ENCODE measurements around the gene LRRC17.

LRRC17 gene, protein sequence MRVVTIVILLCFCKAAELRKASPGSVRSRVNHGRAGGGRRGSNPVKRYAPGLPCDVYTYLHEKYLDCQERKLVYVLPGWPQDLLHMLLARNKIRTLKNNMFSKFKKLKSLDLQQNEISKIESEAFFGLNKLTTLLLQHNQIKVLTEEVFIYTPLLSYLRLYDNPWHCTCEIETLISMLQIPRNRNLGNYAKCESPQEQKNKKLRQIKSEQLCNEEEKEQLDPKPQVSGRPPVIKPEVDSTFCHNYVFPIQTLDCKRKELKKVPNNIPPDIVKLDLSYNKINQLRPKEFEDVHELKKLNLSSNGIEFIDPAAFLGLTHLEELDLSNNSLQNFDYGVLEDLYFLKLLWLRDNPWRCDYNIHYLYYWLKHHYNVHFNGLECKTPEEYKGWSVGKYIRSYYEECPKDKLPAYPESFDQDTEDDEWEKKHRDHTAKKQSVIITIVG

DNA sequence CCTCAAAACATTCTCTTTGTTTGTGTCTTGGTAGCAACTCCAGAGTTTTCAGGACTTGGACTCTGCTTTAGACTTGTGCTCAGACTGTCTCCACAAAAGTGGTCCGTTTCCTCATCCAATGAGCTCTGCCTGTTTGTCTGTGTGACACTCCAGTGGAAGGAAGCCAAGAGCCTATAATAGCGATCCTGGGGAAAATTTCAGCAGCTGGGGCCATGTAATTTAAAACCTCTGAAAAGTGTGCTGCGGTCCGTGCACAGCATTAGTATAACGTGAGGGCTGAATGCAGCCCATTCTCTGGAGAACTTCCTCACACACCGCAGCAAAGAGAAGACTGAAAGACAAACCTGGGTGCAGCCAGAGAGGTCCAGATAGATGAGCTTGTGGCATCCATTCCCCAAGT lies at the start of gene LRRC17:
Gene LRRC17 (plus strand): TSS at position 259 of the 400 bp plus-strand sequence. CDS start 20,914 bp downstream, outside the sequence.
- Mint-ChIP-seq H3K9me3 (no peaks in the 10 kb centered on the region), H3K4me1 (no peaks in the 10 kb centered on the region), H3K27me3 (peaks cover 32% of the 10 kb centered on the region), H3K36me3 (ENCODE audit: insufficient read depth) (no peaks in the 10 kb centered on the region), H3K27ac (ENCODE audit: low read depth) (no peak within 1 kb of the TSS), H3K4me3 (no peak within 1 kb of the TSS)
- no peak for ATAC-seq (replicated peaks; ENCODE audit: extremely low read depth, poor library complexity, severe bottlenecking)
- DNase-seq (ENCODE audit: low spot score in 2 of 2) = no peak

DNA sequence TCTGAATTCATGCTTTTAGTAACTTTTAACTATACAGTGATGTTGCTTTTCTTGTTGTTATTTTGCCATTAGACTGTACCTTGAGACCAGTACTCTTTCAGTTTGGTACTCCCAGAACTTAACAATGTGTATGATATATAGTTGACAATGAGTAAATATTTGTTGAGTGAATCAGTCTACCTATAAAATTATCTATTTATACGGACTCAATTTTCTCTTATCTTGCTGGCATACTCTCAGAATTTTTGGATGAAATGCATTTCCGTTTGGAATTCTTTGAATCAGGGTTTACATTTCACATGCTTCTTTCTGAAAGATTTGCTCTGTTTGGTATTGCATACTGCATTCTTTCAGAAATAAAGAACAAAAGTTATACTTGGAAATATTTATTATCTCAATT lies 47.8 kb upstream of the LRRC17 start:
- no peaks in the 10 kb centered on the region for H3K9me3 Mint-ChIP-seq
- no peaks in the 10 kb centered on the region for H3K4me1 Mint-ChIP-seq
- no peak overlapping the region for H3K27ac Mint-ChIP-seq (ENCODE audit: low read depth)
- H3K27me3 Mint-ChIP-seq = no peaks in the 10 kb centered on the region
- no peaks in the 10 kb centered on the region for H3K36me3 Mint-ChIP-seq (ENCODE audit: insufficient read depth)
- ATAC-seq (replicated peaks; ENCODE audit: extremely low read depth, poor library complexity, severe bottlenecking) (no peak), DNase-seq (ENCODE audit: low spot score in 2 of 2) (no peak)
- H3K4me3 Mint-ChIP-seq = no peak overlapping the region

DNA sequence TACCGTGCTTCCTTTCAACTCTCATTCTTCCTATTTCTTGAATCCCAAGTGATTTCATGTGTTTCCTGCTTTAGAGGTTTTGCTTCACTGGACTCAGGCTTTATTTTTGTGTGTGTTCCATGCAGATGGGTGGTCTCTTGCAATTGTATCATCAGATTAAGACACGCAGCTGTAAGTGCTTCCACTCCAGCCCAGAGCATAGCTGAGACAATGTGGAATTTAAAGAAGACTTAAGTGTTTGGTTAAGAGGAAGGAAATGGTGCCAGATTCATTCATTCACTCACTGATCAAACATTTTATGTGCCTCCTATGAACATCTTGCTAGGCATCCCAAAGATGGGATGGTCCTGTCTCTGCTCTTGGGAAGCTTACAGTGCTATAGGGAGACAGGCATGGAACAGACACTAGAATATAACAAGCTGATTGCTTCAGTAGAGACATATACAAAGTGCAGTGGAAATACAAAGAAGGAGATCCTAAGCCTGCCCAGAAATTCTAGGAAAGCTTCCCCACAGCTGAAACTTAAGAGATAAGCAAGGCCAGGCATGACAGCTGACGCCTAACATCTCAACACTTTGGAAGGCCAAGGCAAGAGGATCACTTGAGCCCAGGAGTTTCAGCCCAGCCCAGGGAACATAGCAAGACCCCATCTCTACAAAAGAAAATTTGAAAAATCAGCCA lies 46.1 kb upstream of the LRRC17 start:
- Mint-ChIP-seq H3K27me3 (no peaks in the 10 kb centered on the region), H3K36me3 (ENCODE audit: insufficient read depth) (no peaks in the 10 kb centered on the region), H3K9me3 (no peaks in the 10 kb centered on the region), H3K27ac (ENCODE audit: low read depth) (no peak overlapping the region), H3K4me1 (no peaks in the 10 kb centered on the region), H3K4me3 (no peak overlapping the region)
- DNase-seq (ENCODE audit: low spot score in 2 of 2) (no peak), ATAC-seq (replicated peaks; ENCODE audit: extremely low read depth, poor library complexity, severe bottlenecking) (no peak)

DNA sequence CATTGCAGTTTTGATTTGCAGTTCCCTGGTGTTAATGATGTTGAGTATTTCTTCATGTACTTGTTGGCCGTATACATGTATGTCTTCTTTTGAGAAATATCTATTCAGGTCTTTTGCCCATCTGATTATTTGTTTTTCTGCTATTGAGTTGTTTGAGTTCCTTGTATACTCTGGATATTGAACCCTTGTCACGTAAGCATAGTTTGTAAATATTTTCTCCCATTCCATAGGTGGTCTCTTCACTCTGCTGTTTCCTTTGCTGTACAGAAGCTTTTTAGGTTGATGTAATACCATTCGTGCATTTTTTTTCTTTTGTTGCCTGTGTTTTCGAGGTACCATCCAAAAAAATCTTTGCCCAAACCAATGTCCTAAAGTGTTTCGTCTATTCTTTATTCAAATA lies 43.6 kb upstream of the LRRC17 start:
- DNase-seq (ENCODE audit: low spot score in 2 of 2) (no peak), ATAC-seq (replicated peaks; ENCODE audit: extremely low read depth, poor library complexity, severe bottlenecking) (no peak)
- Mint-ChIP-seq H3K36me3 (ENCODE audit: insufficient read depth) (no peaks in the 10 kb centered on the region), H3K9me3 (no peaks in the 10 kb centered on the region), H3K4me3 (no peak overlapping the region), H3K4me1 (peaks cover 6% of the 10 kb centered on the region), H3K27me3 (no peaks in the 10 kb centered on the region), H3K27ac (ENCODE audit: low read depth) (no peak overlapping the region)

DNA sequence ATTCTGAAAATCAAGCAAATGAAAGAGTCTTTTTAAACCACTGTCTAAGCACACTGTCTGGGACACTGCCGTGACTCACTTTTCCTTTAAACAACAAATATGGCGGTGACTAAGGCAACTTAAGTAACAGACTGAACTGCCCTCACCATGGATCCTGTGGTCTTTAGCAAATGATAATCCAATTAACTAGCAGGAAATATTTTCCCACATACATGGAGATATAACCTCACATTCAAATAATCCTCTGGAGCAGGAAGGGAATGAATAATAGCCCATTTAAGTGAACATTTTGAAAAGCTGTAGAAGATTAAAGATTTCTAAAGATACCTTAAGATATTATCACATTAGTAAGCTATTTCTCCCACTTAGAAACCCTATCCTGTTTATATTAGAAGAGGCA lies 40.3 kb upstream of the LRRC17 start:
- DNase-seq (ENCODE audit: low spot score in 2 of 2) (no peak), ATAC-seq (replicated peaks; ENCODE audit: extremely low read depth, poor library complexity, severe bottlenecking) (no peak)
- H3K9me3 Mint-ChIP-seq = no peaks in the 10 kb centered on the region
- H3K4me3 Mint-ChIP-seq = no peak overlapping the region
- H3K4me1 Mint-ChIP-seq = peaks cover 6% of the 10 kb centered on the region
- no peaks in the 10 kb centered on the region for H3K36me3 Mint-ChIP-seq (ENCODE audit: insufficient read depth)
- no peak overlapping the region for H3K27ac Mint-ChIP-seq (ENCODE audit: low read depth)
- H3K27me3 Mint-ChIP-seq = no peaks in the 10 kb centered on the region

DNA sequence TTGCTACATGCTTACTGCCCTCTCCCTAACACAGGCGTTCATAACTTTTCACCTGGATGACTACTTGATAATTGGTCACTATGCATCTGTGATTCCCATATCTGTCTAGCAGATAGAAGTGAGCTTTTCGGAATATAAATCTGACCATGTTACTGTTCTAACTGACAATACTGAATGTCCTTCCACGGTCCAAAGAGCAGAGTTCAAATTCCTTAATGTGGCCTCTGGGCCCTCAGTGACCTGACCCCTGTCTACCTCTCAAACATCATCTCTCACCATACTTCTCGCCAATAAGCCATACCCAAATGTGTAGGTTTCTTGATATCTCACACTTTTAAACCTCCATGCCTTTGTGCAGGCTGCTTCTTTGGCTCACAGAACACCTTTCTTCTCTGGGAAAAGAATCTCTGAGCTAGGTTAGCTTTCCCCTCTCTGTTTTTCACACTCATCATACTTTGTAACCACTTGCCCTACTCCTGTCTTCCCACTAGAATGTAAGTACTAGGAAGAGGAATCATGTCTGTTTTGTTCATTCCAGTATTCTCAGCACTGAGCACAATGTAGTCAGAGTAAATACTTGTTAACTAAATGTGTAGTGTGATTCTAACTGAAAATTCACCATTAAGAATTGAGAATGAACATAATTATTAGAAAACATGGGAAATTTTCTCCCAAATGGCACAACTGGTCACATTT lies 39.2 kb upstream of the LRRC17 start:
- DNase-seq (ENCODE audit: low spot score in 2 of 2) (no peak), ATAC-seq (replicated peaks; ENCODE audit: extremely low read depth, poor library complexity, severe bottlenecking) (no peak)
- Mint-ChIP-seq H3K27ac (ENCODE audit: low read depth) (no peak overlapping the region), H3K27me3 (no peaks in the 10 kb centered on the region), H3K4me3 (no peak overlapping the region), H3K9me3 (no peaks in the 10 kb centered on the region), H3K36me3 (ENCODE audit: insufficient read depth) (no peaks in the 10 kb centered on the region), H3K4me1 (peaks cover 6% of the 10 kb centered on the region)

DNA sequence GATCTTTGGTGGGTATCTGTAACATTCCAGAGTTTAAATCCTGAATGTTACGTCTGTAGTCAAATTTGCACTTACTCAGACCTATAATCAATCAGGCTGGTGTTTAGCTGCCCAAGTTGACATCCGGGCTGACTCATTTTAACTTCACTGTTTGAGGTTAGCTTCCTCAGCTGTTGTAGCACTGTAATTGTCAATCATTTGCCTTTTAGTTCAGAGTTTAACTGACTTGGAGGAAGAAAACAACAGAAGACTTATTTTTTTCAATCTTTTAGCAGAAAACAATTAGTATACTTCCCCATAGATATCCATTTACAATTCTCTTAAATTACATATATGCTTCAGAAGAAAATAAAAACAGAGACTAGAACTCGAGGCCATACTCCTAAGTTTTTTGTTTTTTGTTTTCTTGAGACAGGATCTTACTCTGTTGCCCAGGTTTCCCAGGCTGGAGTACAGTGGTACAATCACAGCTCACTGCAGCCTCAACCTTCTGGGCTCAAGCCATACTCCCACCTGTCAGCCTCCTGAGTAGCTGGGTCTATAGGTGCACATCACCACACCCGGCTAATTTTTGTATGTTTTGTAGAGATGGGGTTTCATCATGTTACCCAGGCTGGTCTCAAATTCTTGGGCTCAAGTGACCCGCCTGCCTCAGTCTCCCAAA lies 38.5 kb upstream of the LRRC17 start:
- DNase-seq (ENCODE audit: low spot score in 2 of 2) (no peak), ATAC-seq (replicated peaks; ENCODE audit: extremely low read depth, poor library complexity, severe bottlenecking) (no peak)
- Mint-ChIP-seq H3K4me1 (peaks cover 6% of the 10 kb centered on the region), H3K27me3 (no peaks in the 10 kb centered on the region), H3K27ac (ENCODE audit: low read depth) (no peak overlapping the region), H3K4me3 (no peak overlapping the region), H3K36me3 (ENCODE audit: insufficient read depth) (no peaks in the 10 kb centered on the region), H3K9me3 (no peaks in the 10 kb centered on the region)

DNA sequence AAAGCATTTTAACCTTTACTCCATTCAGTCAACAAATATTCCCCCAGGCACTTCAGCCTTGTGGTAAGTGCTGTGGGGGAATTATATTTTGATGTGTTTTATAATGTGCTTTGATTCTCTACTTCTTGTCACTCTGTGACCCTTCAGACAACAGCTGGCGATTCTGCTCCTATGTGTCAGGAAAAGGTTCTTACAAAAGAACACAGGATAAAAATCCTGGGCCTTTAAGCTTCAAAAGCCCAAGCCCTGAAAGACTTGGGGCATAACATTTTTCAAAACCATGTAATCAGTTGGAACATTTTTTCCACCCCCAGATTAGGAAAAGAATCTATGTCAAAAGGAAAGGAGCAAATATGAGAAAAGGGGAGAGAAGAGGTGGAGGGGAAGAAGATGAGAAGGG lies 37.8 kb upstream of the LRRC17 start:
- no peak overlapping the region for H3K27ac Mint-ChIP-seq (ENCODE audit: low read depth)
- H3K36me3 Mint-ChIP-seq (ENCODE audit: insufficient read depth) = no peaks in the 10 kb centered on the region
- no peaks in the 10 kb centered on the region for H3K27me3 Mint-ChIP-seq
- H3K4me3 Mint-ChIP-seq = no peak overlapping the region
- H3K4me1 Mint-ChIP-seq = peaks cover 6% of the 10 kb centered on the region
- ATAC-seq (replicated peaks; ENCODE audit: extremely low read depth, poor library complexity, severe bottlenecking) (no peak), DNase-seq (ENCODE audit: low spot score in 2 of 2) (no peak)
- no peaks in the 10 kb centered on the region for H3K9me3 Mint-ChIP-seq

DNA sequence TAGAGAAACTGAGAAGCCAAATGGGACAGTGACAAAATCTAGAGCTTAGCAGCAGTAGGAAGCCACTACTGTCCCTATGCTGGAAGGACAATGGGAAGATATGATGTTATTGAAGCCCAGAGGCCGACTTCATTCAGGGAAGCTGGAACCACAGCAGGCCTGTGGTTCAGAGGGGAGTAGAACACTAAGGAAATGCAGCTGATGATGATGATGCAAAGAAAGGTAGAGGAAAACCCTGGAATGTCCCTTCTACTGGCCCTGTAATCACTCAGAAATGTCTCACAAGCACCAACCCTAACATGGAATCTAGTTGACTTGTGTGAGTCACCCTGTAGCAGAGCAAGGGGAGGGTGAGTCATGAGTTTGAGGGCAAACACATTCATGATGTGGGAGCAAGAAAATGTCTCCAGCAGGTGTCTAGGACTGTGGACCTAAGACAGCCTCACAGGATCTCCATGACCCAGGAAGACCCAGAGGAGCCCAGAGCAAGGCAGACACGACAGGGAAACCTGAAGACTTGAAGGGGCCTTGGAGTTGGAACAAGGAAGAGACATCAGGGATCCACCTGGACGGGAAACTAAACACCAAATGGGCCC lies 37.0 kb upstream of the LRRC17 start:
- H3K4me3 Mint-ChIP-seq = no peak overlapping the region
- H3K4me1 Mint-ChIP-seq = peaks cover 6% of the 10 kb centered on the region
- no peaks in the 10 kb centered on the region for H3K36me3 Mint-ChIP-seq (ENCODE audit: insufficient read depth)
- H3K9me3 Mint-ChIP-seq = no peaks in the 10 kb centered on the region
- no peaks in the 10 kb centered on the region for H3K27me3 Mint-ChIP-seq
- ATAC-seq (replicated peaks; ENCODE audit: extremely low read depth, poor library complexity, severe bottlenecking) (no peak), DNase-seq (ENCODE audit: low spot score in 2 of 2) (no peak)
- H3K27ac Mint-ChIP-seq (ENCODE audit: low read depth) = no peak overlapping the region

DNA sequence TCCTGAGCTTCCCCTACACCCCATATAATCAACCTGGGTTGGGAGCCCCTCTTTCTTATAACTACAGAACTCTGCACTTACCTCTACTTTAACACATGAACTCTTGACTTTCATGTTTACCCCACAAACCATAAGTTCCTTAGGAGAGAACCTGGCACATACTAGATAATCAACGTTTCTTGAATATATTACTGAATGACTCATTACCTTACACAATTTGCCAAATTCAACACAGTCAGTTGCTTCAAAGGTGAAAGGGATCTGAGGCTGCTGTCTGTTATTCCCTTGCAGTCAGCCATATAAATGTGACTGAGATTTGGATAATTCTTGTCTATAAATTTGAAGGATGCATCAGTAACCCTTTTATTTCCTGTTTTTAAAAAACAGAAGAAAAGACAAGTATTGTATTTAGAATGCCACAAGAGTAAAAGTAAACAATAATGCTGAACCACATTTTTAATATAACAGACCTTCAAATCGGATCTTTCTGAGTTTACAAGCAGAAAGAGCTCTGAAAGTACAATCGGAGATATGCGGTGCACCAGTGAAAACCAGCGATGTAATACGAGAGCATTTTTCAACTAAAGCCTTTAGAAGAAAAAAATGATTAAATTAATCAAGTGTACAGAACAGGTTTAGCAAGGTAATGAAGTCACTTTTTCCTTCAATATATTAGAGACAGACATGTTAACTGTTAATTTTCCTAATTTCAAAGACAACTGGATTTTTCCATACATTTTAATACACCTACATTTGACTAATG lies 29.5 kb upstream of the LRRC17 start:
- no peak for ATAC-seq (replicated peaks; ENCODE audit: extremely low read depth, poor library complexity, severe bottlenecking)
- no peaks in the 10 kb centered on the region for H3K4me1 Mint-ChIP-seq
- DNase-seq (ENCODE audit: low spot score in 2 of 2) = no peak
- H3K36me3 Mint-ChIP-seq (ENCODE audit: insufficient read depth) = no peaks in the 10 kb centered on the region
- peaks cover 9% of the 10 kb centered on the region for H3K27me3 Mint-ChIP-seq
- no peaks in the 10 kb centered on the region for H3K9me3 Mint-ChIP-seq
- H3K4me3 Mint-ChIP-seq = no peak overlapping the region
- no peak overlapping the region for H3K27ac Mint-ChIP-seq (ENCODE audit: low read depth)

DNA sequence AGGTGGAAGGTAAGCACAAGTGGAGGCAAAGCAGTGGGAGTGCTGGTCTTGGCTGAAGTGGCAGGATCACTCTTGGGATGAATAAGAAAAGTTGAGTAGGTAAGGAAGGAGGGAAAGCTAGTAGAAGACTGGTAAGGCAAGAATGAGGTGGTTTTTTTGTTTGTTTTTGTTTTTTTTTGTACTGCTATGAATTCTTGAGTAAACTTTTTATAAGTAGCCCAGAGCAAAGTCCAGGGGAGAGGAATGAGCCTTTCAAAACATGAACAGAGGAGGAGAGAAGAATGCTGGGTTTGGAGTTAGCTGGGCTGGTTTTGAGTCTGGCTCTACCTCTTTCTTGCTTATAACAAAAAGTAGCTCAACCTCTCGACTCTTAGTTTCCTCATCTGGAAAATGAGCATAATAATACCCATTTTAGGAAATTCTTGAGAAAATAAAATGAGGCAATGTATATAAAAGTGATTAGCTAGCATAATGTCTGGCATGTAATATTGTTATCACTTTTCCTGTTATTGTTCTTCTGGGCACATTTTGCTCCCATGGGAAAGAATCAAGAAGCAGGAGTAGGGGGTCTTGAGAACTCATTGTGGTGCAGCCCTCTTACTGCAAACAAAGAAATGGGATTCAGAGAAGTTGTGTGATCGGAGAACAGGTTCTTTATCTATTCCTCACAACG lies 24.1 kb upstream of the LRRC17 start:
- peaks cover 16% of the 10 kb centered on the region for H3K27me3 Mint-ChIP-seq
- no peaks in the 10 kb centered on the region for H3K4me1 Mint-ChIP-seq
- no peak overlapping the region for H3K27ac Mint-ChIP-seq (ENCODE audit: low read depth)
- H3K9me3 Mint-ChIP-seq = no peaks in the 10 kb centered on the region
- H3K4me3 Mint-ChIP-seq = no peak overlapping the region
- no peak for ATAC-seq (replicated peaks; ENCODE audit: extremely low read depth, poor library complexity, severe bottlenecking)
- no peaks in the 10 kb centered on the region for H3K36me3 Mint-ChIP-seq (ENCODE audit: insufficient read depth)
- DNase-seq (ENCODE audit: low spot score in 2 of 2) = no peak

Data from central memory CD8-positive, alpha-beta T cell (primary cell).